Lower leg skin (tissue), 3 donors: ENCODE measurements around the gene THSD4.

Experiments
- POLR2A ChIP-seq, 2 donors: fragments of 450-650 bp; IDR thresholded peaks; one replicate each; pipeline ENCODE4 v1.6.1; 2016 to 2017; ENCODE audit warnings: antibody characterized with exemption in 2 of 2, mild to moderate bottlenecking in 1 of 2, moderate library complexity in 1 of 2
- TF ChIP-seq, protein P1 (sequence below), 3 donors: fragments of 450-650 bp; IDR thresholded peaks; one replicate each; pipeline ENCODE4 v1.5.1; 2016; ENCODE audit warnings: antibody characterized with exemption in 3 of 3, mild to moderate bottlenecking in 3 of 3, moderate library complexity in 2 of 3

- TF ChIP-seq POLR2A (IDR thresholded peaks at IDR 0.05) = no peak
- TF ChIP-seq, protein P1, sequence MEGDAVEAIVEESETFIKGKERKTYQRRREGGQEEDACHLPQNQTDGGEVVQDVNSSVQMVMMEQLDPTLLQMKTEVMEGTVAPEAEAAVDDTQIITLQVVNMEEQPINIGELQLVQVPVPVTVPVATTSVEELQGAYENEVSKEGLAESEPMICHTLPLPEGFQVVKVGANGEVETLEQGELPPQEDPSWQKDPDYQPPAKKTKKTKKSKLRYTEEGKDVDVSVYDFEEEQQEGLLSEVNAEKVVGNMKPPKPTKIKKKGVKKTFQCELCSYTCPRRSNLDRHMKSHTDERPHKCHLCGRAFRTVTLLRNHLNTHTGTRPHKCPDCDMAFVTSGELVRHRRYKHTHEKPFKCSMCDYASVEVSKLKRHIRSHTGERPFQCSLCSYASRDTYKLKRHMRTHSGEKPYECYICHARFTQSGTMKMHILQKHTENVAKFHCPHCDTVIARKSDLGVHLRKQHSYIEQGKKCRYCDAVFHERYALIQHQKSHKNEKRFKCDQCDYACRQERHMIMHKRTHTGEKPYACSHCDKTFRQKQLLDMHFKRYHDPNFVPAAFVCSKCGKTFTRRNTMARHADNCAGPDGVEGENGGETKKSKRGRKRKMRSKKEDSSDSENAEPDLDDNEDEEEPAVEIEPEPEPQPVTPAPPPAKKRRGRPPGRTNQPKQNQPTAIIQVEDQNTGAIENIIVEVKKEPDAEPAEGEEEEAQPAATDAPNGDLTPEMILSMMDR (IDR thresholded peaks at IDR 0.05) = no peak
Measured at GRCh38 chr15:71114066-71114680, 1.1 kb upstream of the THSD4 start.
